HCT116 (cell line): ENCODE data around the gene CKS1B.

Experiments used
- CEBPB ChIP-seq: IDR thresholded peaks from 2 replicates; pipeline ENCODE4 v1.6.1; 2012; ENCODE audit warnings: low read depth
- CTCF ChIP-seq, 3 experiments: fragments of 200-600 bp in 1 of 3; sonication (generic) in 1 of 3; IDR thresholded peaks in 2 of 3; conservative IDR thresholded peaks in 1 of 3; 2 replicates each; pipeline ENCODE4 v1.5.1; 2012 to 2017; ENCODE audit warnings: low read depth in 2 of 3, low read length in 2 of 3, antibody characterized with exemption in 1 of 3, borderline replicate concordance in 1 of 3, control low read depth in 1 of 3, mild to moderate bottlenecking in 1 of 3, mixed read lengths in 1 of 3, mixed run types in 1 of 3, moderate library complexity in 1 of 3; ENCODE audit not compliant: insufficient read depth in 1 of 3
- EZH2 ChIP-seq: fragments of 200-600 bp; sonication (generic); IDR thresholded peaks from 2 replicates; pipeline ENCODE4 v1.6.1; 2017; ENCODE audit warnings: antibody characterized with exemption, mixed run types
- EZH2phosphoT487 ChIP-seq: fragments of 200-600 bp; IDR thresholded peaks from 2 replicates; pipeline ENCODE4 v1.6.1; 2018; ENCODE audit warnings: antibody characterized with exemption, borderline replicate concordance
- POLR2A ChIP-seq: IDR thresholded peaks from 2 replicates; pipeline ENCODE4 v1.7.0; 2011; ENCODE audit warnings: borderline replicate concordance; ENCODE audit not compliant: insufficient read depth, insufficient read length; ENCODE audit errors: extremely low read depth
- POLR2AphosphoS5 ChIP-seq: IDR thresholded peaks from 2 replicates; pipeline ENCODE4 v1.6.1; 2011; ENCODE audit warnings: mild to moderate bottlenecking, low read depth, low read length, moderate library complexity
- REST ChIP-seq: IDR thresholded peaks from 2 replicates; pipeline ENCODE4 v1.6.1; 2012; ENCODE audit warnings: low read depth
- SRF ChIP-seq: IDR thresholded peaks from 2 replicates; pipeline ENCODE4 v1.6.1; 2012; ENCODE audit warnings: low read depth
- YY1 ChIP-seq: IDR thresholded peaks from 2 replicates; pipeline ENCODE4 v1.6.1; 2011; ENCODE audit warnings: low read length, low read depth, moderate library complexity, mild to moderate bottlenecking; ENCODE audit not compliant: insufficient replicate concordance; ENCODE audit errors: extremely low read depth
- ZFX ChIP-seq: fragments of 450-650 bp; IDR thresholded peaks from 2 replicates; pipeline ENCODE4 v1.6.1; 2017
- ZNF274 ChIP-seq: fragments of 200-500 bp; sonication (Bioruptor generic); IDR thresholded peaks from 2 replicates; pipeline ENCODE4 v1.6.1; 2014; ENCODE audit warnings: mild to moderate bottlenecking, low read depth, low read length, inconsistent platforms

- TF ChIP-seq CTCF (IDR thresholded peaks at IDR 0.05 in 2 of 3, conservative IDR thresholded peaks at IDR 0.05 in 1 of 3; ENCODE audit: borderline replicate concordance in 1 of 3, insufficient read depth in 1 of 3, low read depth in 2 of 3, low read length in 2 of 3) (no peak), EZH2 (no peak), YY1 (no peak), ZNF274 (no peak), POLR2A (no peak), POLR2AphosphoS5 (no peak), REST (no peak), EZH2phosphoT487 (no peak), ZFX (no peak), SRF (no peak), CEBPB (no peak)
Measured at GRCh38 chr1:154925335-154926170, 48.9 kb upstream of the CKS1B start.
